A549 (cell line): Measurements from ENCODE around the gene RAMP1. TPM values are rescaled to one million over a fixed set of nuclear protein-coding genes. Genes with fewer than 3 reads are reported as not detected.

Source experiments
- ATAC-seq, 2 experiments: fragments of 200-7000 bp in 1 of 2; fragments of >200 bp in 1 of 2; cut with Nextera tagmentation in 1 of 2; cut with Tn5 transposase in 1 of 2; 3 replicates each; pipeline versions ENCODE4 v1.8.0 to v1.9.1; 2018 to 2020; ENCODE audit warnings: mild to moderate bottlenecking in 1 of 2, moderate library complexity in 1 of 2
- CTCF ChIA-PET: fragments of 300-600 bp; sonication (Branson Sonifier 250); formaldehyde crosslinking; extraction: SDS; loops from one replicate; lab custom pipeline; 2021; ENCODE audit warnings: antibody characterized with exemption, inconsistent platforms; lab: Yijun Ruan, JAX
- POLR2A ChIA-PET: fragments of 350-600 bp; formaldehyde crosslinking; extraction: SDS; loops from one replicate; lab custom pipeline; 2021; ENCODE audit warnings: antibody characterized with exemption, inconsistent platforms; lab: Yijun Ruan, JAX
- DNase-seq, 2 experiments: peaks; one replicate each; pipeline versions ENCODE4 v3.0.0 to v3.0.0-alpha.2; 2011 to 2016; ENCODE audit warnings: low read depth in 1 of 2, low spot score in 1 of 2
- FAIRE-seq: peaks from 2 replicates; lab custom pipeline; 2011; peaks lifted over from hg19 to GRCh38; lab: Jason Lieb, UNC
- H3K27ac ChIP-seq, 2 experiments: fragments of >200 bp; sonication (Bioruptor Twin); formaldehyde crosslinking; 3 replicates each; pipeline ENCODE4 v1.5.1; 2016 to 2017
- H3K4me1 ChIP-seq: fragments of >200 bp; sonication (Bioruptor Twin); formaldehyde crosslinking; 3 replicates; pipeline ENCODE4 v1.6.1; 2016
- H3K4me2 ChIP-seq: fragments of >200 bp; sonication (Bioruptor Twin); formaldehyde crosslinking; 3 replicates; pipeline ENCODE4 v1.6.1; 2016
- H3K4me3 ChIP-seq: fragments of >200 bp; sonication (Bioruptor Twin); formaldehyde crosslinking; 3 replicates; pipeline ENCODE4 v1.5.1; 2016
- H3K9me3 ChIP-seq: fragments of >200 bp; sonication (Bioruptor Twin); formaldehyde crosslinking; 3 replicates; pipeline ENCODE4 v1.6.1; 2016
- ATOH8 ChIP-seq: fragments of 250-450 bp; sonication (Bioruptor Pico); IDR thresholded peaks from 2 replicates; pipeline ENCODE4 v1.5.0; 2020; ENCODE audit warnings: low read depth, mild to moderate bottlenecking, moderate library complexity
- BCL3 ChIP-seq: fragments of >200 bp; sonication (Bioruptor Twin); formaldehyde crosslinking; IDR thresholded peaks from 3 replicates; pipeline ENCODE4 v1.6.1; 2016
- CEBPB ChIP-seq, 2 experiments: fragments of >200 bp in 1 of 2; sonication (Bioruptor Twin) in 1 of 2; formaldehyde crosslinking in 1 of 2; IDR thresholded peaks; 2 replicates each; pipeline ENCODE4 v1.6.1; 2012 to 2016
- E2F6 ChIP-seq: IDR thresholded peaks from 2 replicates; pipeline ENCODE4 v1.6.1; 2012; ENCODE audit warnings: low read depth, borderline replicate concordance
- ELK1 ChIP-seq: fragments of 150-350 bp; IDR thresholded peaks from 2 replicates; pipeline ENCODE4 v1.6.1; 2014; ENCODE audit warnings: low read depth, mild to moderate bottlenecking, low read length
- FOSL2 ChIP-seq, 2 experiments: fragments of 450-650 bp in 1 of 2; fragments of >200 bp in 1 of 2; sonication (Bioruptor Twin) in 1 of 2; formaldehyde crosslinking; IDR thresholded peaks; 2 replicates each; pipeline versions ENCODE4 v1.5.0 to v1.6.1; 2016 to 2020; ENCODE audit warnings: mild to moderate bottlenecking in 1 of 2, moderate library complexity in 1 of 2
- FOXS1 ChIP-seq: fragments of 250-450 bp; sonication (Bioruptor Pico); IDR thresholded peaks from 2 replicates; pipeline ENCODE4 v1.5.0; 2020; ENCODE audit warnings: mild to moderate bottlenecking, moderate library complexity
- GATA3 ChIP-seq: IDR thresholded peaks from 2 replicates; pipeline ENCODE4 v1.6.1; 2012; ENCODE audit warnings: borderline replicate concordance
- HOXA7 ChIP-seq: fragments of 250-450 bp; sonication (Bioruptor Pico); IDR thresholded peaks from 2 replicates; pipeline ENCODE4 v1.5.0; 2020; ENCODE audit warnings: mild to moderate bottlenecking, moderate library complexity
- HOXB5 ChIP-seq: fragments of 250-450 bp; sonication (Bioruptor Pico); IDR thresholded peaks from 2 replicates; pipeline ENCODE4 v1.5.0; 2020; ENCODE audit warnings: mild to moderate bottlenecking, moderate library complexity
- JUN ChIP-seq, 2 experiments: fragments of >200 bp; sonication (Bioruptor Twin); formaldehyde crosslinking; IDR thresholded peaks; 2 replicates in 1 of 2; 3 replicates in 1 of 2; pipeline ENCODE4 v1.6.1; 2016 to 2017
- KDM1A ChIP-seq: fragments of 200-600 bp; sonication (generic); IDR thresholded peaks from 2 replicates; pipeline ENCODE4 v1.6.1; 2016; ENCODE audit warnings: low read depth, mild to moderate bottlenecking
- MAFK ChIP-seq: fragments of 450-650 bp; IDR thresholded peaks from 2 replicates; pipeline ENCODE4 v1.6.1; 2014; ENCODE audit not compliant: partially characterized antibody
- MAX ChIP-seq: IDR thresholded peaks from 2 replicates; pipeline ENCODE4 v1.6.1; 2012
- PBX3 ChIP-seq: IDR thresholded peaks from 2 replicates; pipeline ENCODE4 v1.6.1; 2012
- PHF8 ChIP-seq: fragments of 200-600 bp; sonication (generic); IDR thresholded peaks from 2 replicates; pipeline ENCODE4 v1.6.1; 2016; ENCODE audit warnings: low read depth, mild to moderate bottlenecking, antibody characterized with exemption, moderate library complexity, borderline replicate concordance
- RAD21 ChIP-seq, 2 experiments: fragments of >200 bp in 1 of 2; sonication (Bioruptor Twin) in 1 of 2; formaldehyde crosslinking in 1 of 2; IDR thresholded peaks in 1 of 2; conservative IDR thresholded peaks in 1 of 2; 2 replicates in 1 of 2; 3 replicates in 1 of 2; pipeline ENCODE4 v1.6.1; 2012 to 2018; ENCODE audit warnings: inconsistent platforms in 1 of 2
- RARB ChIP-seq: fragments of 250-450 bp; sonication (Bioruptor Pico); IDR thresholded peaks from 2 replicates; pipeline ENCODE4 v1.8.0; 2021; ENCODE audit warnings: mild to moderate bottlenecking, moderate library complexity
- RNF2 ChIP-seq: fragments of 200-600 bp; sonication (generic); IDR thresholded peaks from 2 replicates; pipeline ENCODE4 v1.6.1; 2016; ENCODE audit warnings: low read depth, mild to moderate bottlenecking, antibody characterized with exemption, moderate library complexity, borderline replicate concordance
- TFCP2L1 ChIP-seq: fragments of 250-450 bp; sonication (Bioruptor Pico); IDR thresholded peaks from 2 replicates; pipeline ENCODE4 v1.5.0; 2021; ENCODE audit warnings: mild to moderate bottlenecking
- ZSCAN20 ChIP-seq: fragments of 250-450 bp; sonication (Bioruptor Pico); IDR thresholded peaks from 2 replicates; pipeline ENCODE4 v1.8.0; 2022; ENCODE audit warnings: mild to moderate bottlenecking, moderate library complexity
- WGBS: methylation state at CpG from one replicate; pipeline ENCODE4 v1.1.6; 2017; ENCODE audit errors: missing lambda C conversion rate; 5-methylcytosine and 5-hydroxymethylcytosine counted together
- polyA plus RNA-seq, 4 experiments: library from polyadenylated mRNA; depleted of rRNA in 3 of 4; stranded (reverse); fragments of >200 nt; fragmentation: RNase III in 1 of 4; extraction: RNeasy Plus Mini Kit Qiagen cat#74134 plus additional on column Dnase treatment in 1 of 4; gene quantifications; 2 replicates in 3 of 4; 3 replicates in 1 of 4; pipeline ENCODE4 v1.2.3, GENCODE V29; 2011 to 2017

RAMP1 gene
- polyA plus RNA-seq, 2 of the 4 experiments (the other 2 are of a cell fraction), result not detected

GRCh38 chr2:237888389-237888788, 29.0 kb downstream of the RAMP1 start:
- Histone ChIP-seq H3K27ac (no peak overlapping the region), H3K4me3 (no peak overlapping the region), H3K9me3 (no peaks in the 10 kb centered on the region), H3K4me2 (peak overlapping the region; percentile 52), H3K4me1 (peaks cover 9% of the 10 kb centered on the region)
- DNase-seq, result no peak
- POLR2A ChIA-PET, result no interaction called here
- TF ChIP-seq PHF8, result no peak
- TF ChIP-seq TFCP2L1 (CRISPR knock-in tag), result no peak
- no peak for TF ChIP-seq ELK1
- TF ChIP-seq BCL3, result no peak
- 0 out of 4 replicates have a peak, but pooled peaks of 1 of the 2 experiments have one; percentile 21 for TF ChIP-seq CEBPB (IDR thresholded peaks at IDR 0.05)
- no peak for TF ChIP-seq KDM1A
- no peak for TF ChIP-seq FOSL2 (IDR thresholded peaks at IDR 0.05)
- TF ChIP-seq FOSL2 (CRISPR knock-in tag; IDR thresholded peaks at IDR 0.05), result peak; percentile 75
- no peak for TF ChIP-seq PBX3
- TF ChIP-seq FOXS1 (CRISPR knock-in tag), result no peak
- TF ChIP-seq E2F6, result no peak
- TF ChIP-seq RARB (CRISPR knock-in tag), result no peak
- no peak for TF ChIP-seq MAX
- TF ChIP-seq HOXB5 (CRISPR knock-in tag), result no peak
- TF ChIP-seq RNF2, result no peak
- no peak for TF ChIP-seq GATA3
- no peak for TF ChIP-seq HOXA7 (CRISPR knock-in tag)
- no peak for TF ChIP-seq ZSCAN20 (CRISPR knock-in tag)
- WGBS, result 41% methylated on average over 2 of the region's 2 CpGs
- ATAC-seq, result no peak
- FAIRE-seq, result no peak
- CTCF ChIA-PET, result interaction anchor here (0.8 kb wide), 1 partner anchor 13 kb away, joined by 3 read pairs; no protein-coding TSS in a partner anchor

- H3K27ac ChIP-seq, result no peak overlapping the region
- H3K4me1 ChIP-seq, result peaks cover 9% of the 10 kb centered on the region
- no peak overlapping the region for H3K4me3 ChIP-seq
- no peak for DNase-seq
- no peak overlapping the region for H3K4me2 ChIP-seq
- POLR2A ChIA-PET, result no interaction called here
- CTCF ChIA-PET, result interaction anchor here (1.2 kb wide), 1 partner anchor 31 kb away, joined by 5 read pairs; no protein-coding TSS in a partner anchor
- H3K9me3 ChIP-seq, result no peaks in the 10 kb centered on the region
- TF ChIP-seq RAD21 (conservative IDR thresholded peaks at IDR 0.05 in 1 of 2, IDR thresholded peaks at IDR 0.05 in 1 of 2), result no peak
- no peak for TF ChIP-seq ATOH8 (CRISPR knock-in tag)
- no peak for TF ChIP-seq MAFK
- no peak for TF ChIP-seq JUN (IDR thresholded peaks at IDR 0.05)
- FAIRE-seq, result no peak
- no peak for ATAC-seq
- 86% methylated on average over 8 of the region's 8 CpGs for WGBS
Measured at GRCh38 chr2:237889016-237889415, 29.6 kb downstream of the RAMP1 start.
